Panc1 (cell line): Measurements from ENCODE around the gene ZNF575. TPM values are rescaled to one million over a fixed set of nuclear protein-coding genes. Genes with fewer than 3 reads are reported as not detected.

Experiments
- ATAC-seq: fragments of 200-7000 bp; cut with Tn5 transposase; 2 replicates; pipeline ENCODE4 v1.9.1; 2020; ENCODE audit warnings: mild to moderate bottlenecking, moderate library complexity
- BruUV-seq: library from RNA; stranded (reverse); fragments of 400-500 nt; replicated peaks from 2 replicates; lab custom pipeline; 2021; lab: Mats Ljungman, UMichigan
- CTCF ChIA-PET: fragments of 300-600 bp; sonication (Branson Sonifier 250); formaldehyde crosslinking; loops from one replicate; lab custom pipeline; 2022; ENCODE audit warnings: antibody characterized with exemption; lab: Charles Lee
- POLR2A ChIA-PET: fragments of 300-600 bp; sonication (Branson Sonifier 250); formaldehyde crosslinking; loops from one replicate; lab custom pipeline; 2022; ENCODE audit warnings: antibody characterized with exemption; lab: Charles Lee
- DNase-seq: peaks from one replicate; pipeline ENCODE4 v3.0.0-alpha.2; 2010; ENCODE audit warnings: low read depth, low spot score
- H3K27ac ChIP-seq: 2 replicates; pipeline ENCODE4 v1.5.1; 2011; ENCODE audit warnings: mild to moderate bottlenecking, low read length, inconsistent platforms
- H3K27me3 ChIP-seq: fragments of 200-500 bp; sonication (Bioruptor generic); 2 replicates; pipeline ENCODE4 v1.6.0; 2014; ENCODE audit warnings: low read length, inconsistent platforms; ENCODE audit not compliant: control insufficient read depth, insufficient read depth
- H3K36me3 ChIP-seq: fragments of 200-500 bp; sonication (Bioruptor generic); 2 replicates; pipeline ENCODE4 v1.5.1; 2014; ENCODE audit warnings: inconsistent platforms, mild to moderate bottlenecking, low read length, moderate library complexity; ENCODE audit not compliant: control insufficient read depth, insufficient read depth
- H3K4me1 ChIP-seq: 2 replicates; pipeline ENCODE4 v1.5.1; 2011; ENCODE audit warnings: inconsistent platforms, mild to moderate bottlenecking, low read length, moderate library complexity; ENCODE audit not compliant: control insufficient read depth, insufficient read depth
- H3K4me3 ChIP-seq, 2 experiments: 2 replicates each; pipeline ENCODE4 v1.5.1; 2011 to 2012; ENCODE audit warnings: low read depth in 2 of 2, low read length in 2 of 2, mild to moderate bottlenecking in 2 of 2, inconsistent platforms in 1 of 2, moderate library complexity in 1 of 2
- H3K9me3 ChIP-seq: fragments of 200-500 bp; sonication (Bioruptor generic); 2 replicates; pipeline ENCODE4 v1.5.1; 2014; ENCODE audit warnings: low read depth, mild to moderate bottlenecking, inconsistent platforms, low read length, moderate library complexity; ENCODE audit not compliant: control insufficient read depth, insufficient read depth
- POLR2AphosphoS5 ChIP-seq: IDR thresholded peaks from 2 replicates; pipeline ENCODE4 v1.6.1; 2012; ENCODE audit warnings: mild to moderate bottlenecking, low read depth, low read length, moderate library complexity
- SIN3A ChIP-seq: IDR thresholded peaks from 2 replicates; pipeline ENCODE4 v1.6.1; 2012; ENCODE audit warnings: low read depth, mild to moderate bottlenecking, low read length, moderate library complexity, borderline replicate concordance; ENCODE audit not compliant: insufficient read depth
- TCF7L2 ChIP-seq: IDR thresholded peaks from 2 replicates; pipeline ENCODE4 v1.6.1; 2011; ENCODE audit warnings: mild to moderate bottlenecking, low read depth, low read length, inconsistent platforms
- in situ Hi-C: cut with HindIII; loops from 2 replicates; pipeline ENCODE4 v1.10.0; 2016; ENCODE audit warnings: low sequenced_read_pairs, low pct_unique_long_range_greater_than_20kb
- intact Hi-C: fragments of 100-400 bp; cut with micrococcal nuclease; formaldehyde crosslinking; loops from one replicate; pipeline ENCODE4 v1.10.0; 2022; ENCODE audit not compliant: unreplicated experiment
- total RNA-seq: library from RNA; stranded (reverse); gene quantifications from one replicate; pipeline ENCODE4 v1.2.1, GENCODE V29; 2021; ENCODE audit not compliant: unreplicated experiment
- TF ChIP-seq, protein P1 (sequence below): fragments of 450-650 bp; IDR thresholded peaks from 2 replicates; pipeline ENCODE4 v1.5.1; 2017; ENCODE audit warnings: mild to moderate bottlenecking
- TF ChIP-seq, protein P2 (sequence below), 2 experiments: IDR thresholded peaks; 2 replicates each; pipeline ENCODE4 v1.6.1; 2011 to 2012; ENCODE audit warnings: low read depth in 2 of 2, control low read depth in 1 of 2, low read length in 1 of 2, mild to moderate bottlenecking in 1 of 2, moderate library complexity in 1 of 2; ENCODE audit not compliant: insufficient read depth in 1 of 2

The ZNF575 gene
- total RNA-seq, 1 experiment from 2014 or later: 1.9 TPM

DNA sequence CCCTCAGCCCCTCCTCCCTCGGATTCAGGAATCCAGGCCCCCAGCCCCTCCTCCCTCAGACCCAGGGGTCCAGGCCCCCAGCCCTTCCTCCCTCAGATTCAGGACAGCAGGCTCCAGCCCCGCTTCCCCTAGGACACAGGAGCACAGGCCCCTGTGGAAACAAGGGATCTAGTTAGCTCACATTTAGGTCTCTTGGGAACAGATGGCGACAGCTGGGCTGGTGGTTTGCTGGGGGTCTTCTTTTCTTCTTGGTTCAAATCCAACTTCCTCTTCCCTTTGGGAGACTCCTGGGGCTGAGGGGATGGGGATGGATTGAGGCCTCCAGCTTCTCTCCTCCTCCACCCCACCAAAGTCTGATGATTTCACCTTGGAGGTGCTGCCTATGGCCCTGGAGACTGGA is 19.6 kb downstream of the ZNF575 start:
- Histone ChIP-seq H3K27ac (no peak overlapping the region), H3K27me3 (no peaks in the 10 kb centered on the region), H3K9me3 (no peaks in the 10 kb centered on the region), H3K36me3 (no peaks in the 10 kb centered on the region), H3K4me3 (no peak overlapping the region), H3K4me1 (no peaks in the 10 kb centered on the region)
- ChIA-PET CTCF (no interaction called here), POLR2A (no interaction called here)
- TF ChIP-seq, protein P1, sequence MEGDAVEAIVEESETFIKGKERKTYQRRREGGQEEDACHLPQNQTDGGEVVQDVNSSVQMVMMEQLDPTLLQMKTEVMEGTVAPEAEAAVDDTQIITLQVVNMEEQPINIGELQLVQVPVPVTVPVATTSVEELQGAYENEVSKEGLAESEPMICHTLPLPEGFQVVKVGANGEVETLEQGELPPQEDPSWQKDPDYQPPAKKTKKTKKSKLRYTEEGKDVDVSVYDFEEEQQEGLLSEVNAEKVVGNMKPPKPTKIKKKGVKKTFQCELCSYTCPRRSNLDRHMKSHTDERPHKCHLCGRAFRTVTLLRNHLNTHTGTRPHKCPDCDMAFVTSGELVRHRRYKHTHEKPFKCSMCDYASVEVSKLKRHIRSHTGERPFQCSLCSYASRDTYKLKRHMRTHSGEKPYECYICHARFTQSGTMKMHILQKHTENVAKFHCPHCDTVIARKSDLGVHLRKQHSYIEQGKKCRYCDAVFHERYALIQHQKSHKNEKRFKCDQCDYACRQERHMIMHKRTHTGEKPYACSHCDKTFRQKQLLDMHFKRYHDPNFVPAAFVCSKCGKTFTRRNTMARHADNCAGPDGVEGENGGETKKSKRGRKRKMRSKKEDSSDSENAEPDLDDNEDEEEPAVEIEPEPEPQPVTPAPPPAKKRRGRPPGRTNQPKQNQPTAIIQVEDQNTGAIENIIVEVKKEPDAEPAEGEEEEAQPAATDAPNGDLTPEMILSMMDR: no peak
- no peak for TF ChIP-seq TCF7L2
- TF ChIP-seq, protein P2, sequence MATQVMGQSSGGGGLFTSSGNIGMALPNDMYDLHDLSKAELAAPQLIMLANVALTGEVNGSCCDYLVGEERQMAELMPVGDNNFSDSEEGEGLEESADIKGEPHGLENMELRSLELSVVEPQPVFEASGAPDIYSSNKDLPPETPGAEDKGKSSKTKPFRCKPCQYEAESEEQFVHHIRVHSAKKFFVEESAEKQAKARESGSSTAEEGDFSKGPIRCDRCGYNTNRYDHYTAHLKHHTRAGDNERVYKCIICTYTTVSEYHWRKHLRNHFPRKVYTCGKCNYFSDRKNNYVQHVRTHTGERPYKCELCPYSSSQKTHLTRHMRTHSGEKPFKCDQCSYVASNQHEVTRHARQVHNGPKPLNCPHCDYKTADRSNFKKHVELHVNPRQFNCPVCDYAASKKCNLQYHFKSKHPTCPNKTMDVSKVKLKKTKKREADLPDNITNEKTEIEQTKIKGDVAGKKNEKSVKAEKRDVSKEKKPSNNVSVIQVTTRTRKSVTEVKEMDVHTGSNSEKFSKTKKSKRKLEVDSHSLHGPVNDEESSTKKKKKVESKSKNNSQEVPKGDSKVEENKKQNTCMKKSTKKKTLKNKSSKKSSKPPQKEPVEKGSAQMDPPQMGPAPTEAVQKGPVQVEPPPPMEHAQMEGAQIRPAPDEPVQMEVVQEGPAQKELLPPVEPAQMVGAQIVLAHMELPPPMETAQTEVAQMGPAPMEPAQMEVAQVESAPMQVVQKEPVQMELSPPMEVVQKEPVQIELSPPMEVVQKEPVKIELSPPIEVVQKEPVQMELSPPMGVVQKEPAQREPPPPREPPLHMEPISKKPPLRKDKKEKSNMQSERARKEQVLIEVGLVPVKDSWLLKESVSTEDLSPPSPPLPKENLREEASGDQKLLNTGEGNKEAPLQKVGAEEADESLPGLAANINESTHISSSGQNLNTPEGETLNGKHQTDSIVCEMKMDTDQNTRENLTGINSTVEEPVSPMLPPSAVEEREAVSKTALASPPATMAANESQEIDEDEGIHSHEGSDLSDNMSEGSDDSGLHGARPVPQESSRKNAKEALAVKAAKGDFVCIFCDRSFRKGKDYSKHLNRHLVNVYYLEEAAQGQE (IDR thresholded peaks at IDR 0.05; ENCODE audit: insufficient read depth in 1 of 2, low read depth in 2 of 2, low read length in 1 of 2): no peak
- no peak for TF ChIP-seq POLR2AphosphoS5
- TF ChIP-seq SIN3A: no peak
- no TSS peak for BruUV-seq
- intact Hi-C loops (no loop called here), in situ Hi-C loops (no loop called here)
- no peak for ATAC-seq
- no peak for DNase-seq

DNA sequence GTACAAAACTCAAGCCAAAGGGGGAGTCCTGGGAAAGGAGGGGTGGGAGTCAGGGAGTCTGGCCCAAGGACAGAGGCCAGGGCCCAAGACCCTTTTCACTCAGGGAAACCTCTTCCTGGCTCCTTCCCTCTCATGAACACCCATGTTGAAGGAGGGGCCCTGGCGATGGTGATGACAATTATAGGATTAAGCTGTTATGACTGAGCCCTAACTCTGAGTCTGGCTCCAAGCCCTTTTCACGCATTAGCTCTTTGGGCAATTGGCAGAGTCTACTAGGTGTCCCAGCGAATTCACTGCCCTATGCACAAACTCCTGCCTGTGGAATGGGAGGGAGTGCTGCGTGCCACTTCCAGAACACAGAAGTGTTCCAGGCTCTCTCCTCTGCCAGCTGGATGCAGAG is 20.7 kb downstream of the ZNF575 start:
- no peak for ATAC-seq
- no peaks in the 10 kb centered on the region for H3K36me3 ChIP-seq
- intact Hi-C loops: no loop called here

More for the DNA sequence above, 20.7 kb downstream of the ZNF575 start:
- TF ChIP-seq, protein P1: no peak
- TF ChIP-seq POLR2AphosphoS5: no peak
- no peak for TF ChIP-seq TCF7L2
- TF ChIP-seq SIN3A: no peak
- TF ChIP-seq, protein P2 (IDR thresholded peaks at IDR 0.05; ENCODE audit: insufficient read depth in 1 of 2, low read depth in 2 of 2, low read length in 1 of 2): no peak
- BruUV-seq: no TSS peak
- no peaks in the 10 kb centered on the region for H3K27me3 ChIP-seq
- DNase-seq: no peak
- ChIA-PET CTCF (interaction anchor here (0.6 kb wide), 1 partner anchor 87 kb away, joined by 5 read pairs; no protein-coding TSS in a partner anchor), POLR2A (no interaction called here)
- H3K9me3 ChIP-seq: no peaks in the 10 kb centered on the region
- in situ Hi-C loops: no loop called here
- no peak overlapping the region for H3K27ac ChIP-seq
- H3K4me1 ChIP-seq: no peaks in the 10 kb centered on the region
- no peak overlapping the region for H3K4me3 ChIP-seq
